Karpas-422 (cell line): Measurements from ENCODE around the gene EPS8. TPM values are rescaled to one million over a fixed set of nuclear protein-coding genes. Genes with fewer than 3 reads are reported as not detected.
"Not testable (repeated sequence)": the region's sequence is repeated elsewhere in the genome, so short reads cannot be mapped to it uniquely, and the experiment has no call there.

Experiments
- DNase-seq: peaks from one replicate; pipeline ENCODE4 v3.0.0-alpha.2; 2015
- H2AFZ ChIP-seq: fragments of 200-600 bp; sonication (generic); 2 replicates; pipeline ENCODE4 v1.6.1; 2014; ENCODE audit warnings: antibody characterized with exemption, low read length, mixed read lengths
- H3K27ac ChIP-seq: fragments of 200-600 bp; sonication (generic); 2 replicates; pipeline ENCODE4 v1.5.1; 2014; ENCODE audit warnings: mild to moderate bottlenecking, low read length, moderate library complexity
- H3K27me3 ChIP-seq: fragments of 200-600 bp; sonication (generic); 2 replicates; pipeline ENCODE4 v1.6.1; 2014; ENCODE audit warnings: low read length, mixed read lengths
- H3K36me3 ChIP-seq: fragments of 200-600 bp; sonication (generic); 2 replicates; pipeline ENCODE4 v1.6.1; 2014; ENCODE audit warnings: low read length, mixed read lengths; ENCODE audit not compliant: insufficient read depth
- H3K4me1 ChIP-seq: fragments of 200-600 bp; sonication (generic); 2 replicates; pipeline ENCODE4 v1.6.1; 2014; ENCODE audit warnings: mild to moderate bottlenecking, low read length, mixed read lengths
- H3K4me2 ChIP-seq: fragments of 200-600 bp; sonication (generic); 2 replicates; pipeline ENCODE4 v1.6.1; 2014; ENCODE audit warnings: low read length, low read depth, mild to moderate bottlenecking; ENCODE audit not compliant: poor library complexity, severe bottlenecking
- H3K4me3 ChIP-seq: fragments of 200-600 bp; sonication (generic); 2 replicates; pipeline ENCODE4 v1.5.1; 2014; ENCODE audit warnings: mild to moderate bottlenecking, antibody characterized with exemption, low read length, mixed read lengths
- H3K79me2 ChIP-seq: fragments of 200-600 bp; sonication (generic); 2 replicates; pipeline ENCODE4 v1.6.1; 2014; ENCODE audit warnings: mild to moderate bottlenecking, low read length, mixed read lengths
- H3K9ac ChIP-seq: fragments of 200-600 bp; sonication (generic); 2 replicates; pipeline ENCODE4 v1.6.0; 2014; ENCODE audit warnings: low read length
- H3K9me2 ChIP-seq: fragments of 200-600 bp; sonication (generic), shearing (Covaris generic); replicated peaks from 2 replicates; pipeline ENCODE4 v1.6.0; 2014; ENCODE audit warnings: mild to moderate bottlenecking, low read length, moderate library complexity; ENCODE audit not compliant: insufficient read depth
- H3K9me3 ChIP-seq: fragments of 300-700, 200-600 bp; sonication (generic); 2 replicates; pipeline ENCODE4 v1.6.1; 2014; ENCODE audit warnings: low read length, mixed read lengths
- H4K20me1 ChIP-seq: fragments of 200-600 bp; sonication (generic); 2 replicates; pipeline ENCODE4 v1.6.1; 2014; ENCODE audit warnings: mild to moderate bottlenecking, antibody characterized with exemption, low read length, low read depth; ENCODE audit not compliant: insufficient read depth
- total RNA-seq: library from RNA; depleted of rRNA; stranded (reverse); fragments of >200 nt; shearing (Covaris generic); gene quantifications from 2 replicates; pipeline ENCODE4 v1.2.3, GENCODE V29; 2014; ENCODE audit warnings: low replicate concordance

EPS8 gene
- total RNA-seq, 1 experiment from 2014 or later: not detected

GRCh38 chr12:15762162-15762561 lies 27.0 kb downstream of the EPS8 start:
- not testable (repeated sequence) for H3K27me3 ChIP-seq, H3K4me3 ChIP-seq, H3K27ac ChIP-seq, H4K20me1 ChIP-seq, H3K4me1 ChIP-seq, H3K36me3 ChIP-seq, H3K9ac ChIP-seq, H3K9me2 ChIP-seq, H3K79me2 ChIP-seq, DNase-seq, H3K9me3 ChIP-seq, H3K4me2 ChIP-seq, H2AFZ ChIP-seq

GRCh38 chr12:15757553-15758255 lies 31.5 kb downstream of the EPS8 start:
- Histone ChIP-seq H3K79me2 (no peaks in the 10 kb centered on the region), H2AFZ (no peak overlapping the region)

GRCh38 chr12:15756822-15757221 lies 32.4 kb downstream of the EPS8 start:
- Histone ChIP-seq H3K4me2 (no peak overlapping the region), H3K9me2 (no peaks in the 10 kb centered on the region), H3K27me3 (0 out of 2 replicates have a peak, but pooled peaks cover 3% of the 10 kb centered on the region), H3K4me3 (no peak overlapping the region), H2AFZ (no peak overlapping the region), H3K36me3 (no peaks in the 10 kb centered on the region), H3K9me3 (no peaks in the 10 kb centered on the region), H3K4me1 (no peaks in the 10 kb centered on the region), H3K79me2 (no peaks in the 10 kb centered on the region), H4K20me1 (no peaks in the 10 kb centered on the region), H3K9ac (no peak overlapping the region), H3K27ac (no peak overlapping the region)
- no peak for DNase-seq

More at GRCh38 chr12:15757553-15758255, 31.5 kb downstream of the EPS8 start:
- Histone ChIP-seq H3K27ac (no peak overlapping the region), H3K9me2 (no peaks in the 10 kb centered on the region), H3K36me3 (no peaks in the 10 kb centered on the region), H3K27me3 (0 out of 2 replicates have a peak, but pooled peaks cover 3% of the 10 kb centered on the region), H3K4me2 (no peak overlapping the region), H3K4me3 (no peak overlapping the region), H4K20me1 (no peaks in the 10 kb centered on the region), H3K4me1 (no peaks in the 10 kb centered on the region), H3K9me3 (no peaks in the 10 kb centered on the region), H3K9ac (no peak overlapping the region)
- DNase-seq: no peak

- H3K36me3 ChIP-seq: no peaks in the 10 kb centered on the region
- H3K9me2 ChIP-seq: no peaks in the 10 kb centered on the region
- H3K9me3 ChIP-seq: no peaks in the 10 kb centered on the region
- no peak overlapping the region for H2AFZ ChIP-seq
- no peak overlapping the region for H3K27ac ChIP-seq
- H3K4me2 ChIP-seq: no peak overlapping the region
- no peak for DNase-seq
- H3K4me3 ChIP-seq: no peak overlapping the region
- no peaks in the 10 kb centered on the region for H3K79me2 ChIP-seq
- no peaks in the 10 kb centered on the region for H3K4me1 ChIP-seq
- H4K20me1 ChIP-seq: no peaks in the 10 kb centered on the region
- H3K27me3 ChIP-seq: 0 out of 2 replicates have a peak, but pooled peaks cover 3% of the 10 kb centered on the region
- H3K9ac ChIP-seq: no peak overlapping the region
Observed at GRCh38 chr12:15754233-15754632, 35.0 kb downstream of the EPS8 start.

GRCh38 chr12:15752785-15753184 lies 36.4 kb downstream of the EPS8 start:
- H4K20me1 ChIP-seq: no peaks in the 10 kb centered on the region

GRCh38 chr12:15751741-15752140 lies 37.4 kb downstream of the EPS8 start:
- no peak overlapping the region for H3K9ac ChIP-seq
- H4K20me1 ChIP-seq: no peaks in the 10 kb centered on the region
- H3K9me3 ChIP-seq: no peaks in the 10 kb centered on the region
- no peak for DNase-seq
- H3K4me1 ChIP-seq: no peaks in the 10 kb centered on the region
- H3K9me2 ChIP-seq: no peaks in the 10 kb centered on the region
- H3K27me3 ChIP-seq: 0 out of 2 replicates have a peak, but pooled peaks cover 3% of the 10 kb centered on the region
- H3K79me2 ChIP-seq: no peaks in the 10 kb centered on the region
- H3K4me2 ChIP-seq: no peak overlapping the region
- no peaks in the 10 kb centered on the region for H3K36me3 ChIP-seq
- no peak overlapping the region for H3K4me3 ChIP-seq
- no peak overlapping the region for H2AFZ ChIP-seq
- H3K27ac ChIP-seq: no peak overlapping the region

More at GRCh38 chr12:15752785-15753184, 36.4 kb downstream of the EPS8 start:
- Histone ChIP-seq H3K27ac (no peak overlapping the region), H3K9me2 (no peaks in the 10 kb centered on the region), H2AFZ (no peak overlapping the region), H3K36me3 (no peaks in the 10 kb centered on the region), H3K79me2 (no peaks in the 10 kb centered on the region), H3K9me3 (no peaks in the 10 kb centered on the region), H3K4me3 (no peak overlapping the region), H3K27me3 (0 out of 2 replicates have a peak, but pooled peaks cover 3% of the 10 kb centered on the region), H3K9ac (no peak overlapping the region), H3K4me1 (no peaks in the 10 kb centered on the region), H3K4me2 (no peak overlapping the region)
- DNase-seq: no peak

- H3K79me2 ChIP-seq: no peaks in the 10 kb centered on the region
- no peak overlapping the region for H2AFZ ChIP-seq
- no peaks in the 10 kb centered on the region for H4K20me1 ChIP-seq
- H3K9me3 ChIP-seq: no peaks in the 10 kb centered on the region
- no peak overlapping the region for H3K4me3 ChIP-seq
- no peak overlapping the region for H3K27ac ChIP-seq
- H3K27me3 ChIP-seq: 0 out of 2 replicates have a peak, but pooled peaks cover 3% of the 10 kb centered on the region
- DNase-seq: no peak
- no peak overlapping the region for H3K9ac ChIP-seq
- no peak overlapping the region for H3K4me2 ChIP-seq
- no peaks in the 10 kb centered on the region for H3K4me1 ChIP-seq
- H3K36me3 ChIP-seq: no peaks in the 10 kb centered on the region
- H3K9me2 ChIP-seq: no peaks in the 10 kb centered on the region
Observed at GRCh38 chr12:15749937-15750336, 39.3 kb downstream of the EPS8 start.

- H3K27ac ChIP-seq, H4K20me1 ChIP-seq, H3K36me3 ChIP-seq, DNase-seq, H3K4me1 ChIP-seq, H3K4me3 ChIP-seq, H3K79me2 ChIP-seq, H2AFZ ChIP-seq, H3K4me2 ChIP-seq, H3K9me3 ChIP-seq, H3K27me3 ChIP-seq, H3K9ac ChIP-seq, H3K9me2 ChIP-seq: not testable (repeated sequence)
Observed at GRCh38 chr12:15741870-15742269, 47.3 kb downstream of the EPS8 start.
